ENCODE data around the gene NOTCH1. TPM values are rescaled to one million over a fixed set of nuclear protein-coding genes. Genes with fewer than 3 reads are reported as not detected.

NOTCH1 gene
- polyA plus RNA-seq, 2 of the 4 experiments (the other 2 are of a cell fraction) = 0.88 to 5.7 TPM

- H3K4me3 ChIP-seq = no peak overlapping the region
- ChIA-PET CTCF (interaction anchor here (1.3 to 2.8 kb wide), 5 partner anchors 16 to 100 kb away, joined by 4 to 10 read pairs (median 4); no protein-coding TSS in a partner anchor), POLR2A (no interaction called here)
- TF ChIP-seq EHMT2 (IDR thresholded peaks at IDR 0.05; ENCODE audit: low read depth) = no peak
- no peak for TF ChIP-seq NR3C1 (IDR thresholded peaks at IDR 0.05)
- no peak for TF ChIP-seq RAD21 (conservative IDR thresholded peaks at IDR 0.05 in 1 of 2, IDR thresholded peaks at IDR 0.05 in 1 of 2)
- no peak for TF ChIP-seq KDM5A (IDR thresholded peaks at IDR 0.05)
- no peak for TF ChIP-seq MYC (IDR thresholded peaks at IDR 0.05; ENCODE audit: borderline replicate concordance, low read length)
- TF ChIP-seq CEBPB (IDR thresholded peaks at IDR 0.05) = no peak
- TF ChIP-seq ZSCAN20 (CRISPR knock-in tag; IDR thresholded peaks at IDR 0.05) = no peak
- TF ChIP-seq JUN (IDR thresholded peaks at IDR 0.05) = no peak
- no peak for TF ChIP-seq NPAS2 (CRISPR knock-in tag; IDR thresholded peaks at IDR 0.05; ENCODE audit: borderline replicate concordance)
- TF ChIP-seq REST (IDR thresholded peaks at IDR 0.05) = no peak
- no peak for TF ChIP-seq POLR2A (IDR thresholded peaks at IDR 0.05; ENCODE audit: low read length)
- no peak for TF ChIP-seq HOXB5 (CRISPR knock-in tag; IDR thresholded peaks at IDR 0.05)
- TF ChIP-seq PBX3 (IDR thresholded peaks at IDR 0.05) = no peak
- TF ChIP-seq ELK1 (IDR thresholded peaks at IDR 0.05; ENCODE audit: low read depth, low read length) = no peak
- H3K9me3 ChIP-seq = no peaks in the 10 kb centered on the region
- FAIRE-seq = no peak
- 0 out of 3 replicates have a peak, but pooled peaks cover 9% of the 10 kb centered on the region for H3K4me1 ChIP-seq
- H3K27ac ChIP-seq = peak overlapping the region in 1 of 2 experiments; percentile 67; a peak in 3 of 6 replicates
- no peak for DNase-seq (ENCODE audit: low read depth in 1 of 2, low spot score in 1 of 2)
- no peak for ATAC-seq
- H3K4me2 ChIP-seq = peak overlapping the region; percentile 8; the same call in 1 of the 3 replicates
- 68% methylated on average over 14 of the region's 22 CpGs for WGBS (ENCODE audit: missing lambda C conversion rate)
These were observed 42.3 kb upstream of the NOTCH1 start for GRCh38 chr9:136587944-136588662.

- ChIA-PET POLR2A (no interaction called here), CTCF (interaction anchor here (0.8 to 2.8 kb wide), 6 partner anchors 15 to 99 kb away, joined by 3 to 10 read pairs (median 4); no protein-coding TSS in a partner anchor)
- Histone ChIP-seq H3K4me1 (0 out of 3 replicates have a peak, but pooled peaks cover 9% of the 10 kb centered on the region), H3K9me3 (no peaks in the 10 kb centered on the region; the same call in 2 of the 3 replicates), H3K4me3 (no peak overlapping the region), H3K27ac (no peak overlapping the region; a peak in 1 of 6 replicates), H3K4me2 (no peak overlapping the region)
- no peak for TF ChIP-seq CBX2 (IDR thresholded peaks at IDR 0.05; ENCODE audit: borderline replicate concordance, low read depth)
- FAIRE-seq = no peak
- 77% methylated on average over 25 of the region's 33 CpGs for WGBS (ENCODE audit: missing lambda C conversion rate)
- ATAC-seq = no peak
- DNase-seq (ENCODE audit: low read depth in 1 of 2, low spot score in 1 of 2) = no peak
These were observed 41.5 kb upstream of the NOTCH1 start for GRCh38 chr9:136587145-136587943.
